Smooth muscle cell of the coronary artery (primary cell): ENCODE results near the gene IRGC. TPM values are rescaled to one million over a fixed set of nuclear protein-coding genes. Genes with fewer than 3 reads are reported as not detected.

Experiments
- total RNA-seq: library from RNA; depleted of rRNA; stranded (reverse); fragments of >200 nt; gene quantifications from 2 replicates; pipeline ENCODE4 v1.2.3, GENCODE V29; 2014; ENCODE audit warnings: low replicate concordance

IRGC gene
- not detected in 2 replicates for total RNA-seq

DNA sequence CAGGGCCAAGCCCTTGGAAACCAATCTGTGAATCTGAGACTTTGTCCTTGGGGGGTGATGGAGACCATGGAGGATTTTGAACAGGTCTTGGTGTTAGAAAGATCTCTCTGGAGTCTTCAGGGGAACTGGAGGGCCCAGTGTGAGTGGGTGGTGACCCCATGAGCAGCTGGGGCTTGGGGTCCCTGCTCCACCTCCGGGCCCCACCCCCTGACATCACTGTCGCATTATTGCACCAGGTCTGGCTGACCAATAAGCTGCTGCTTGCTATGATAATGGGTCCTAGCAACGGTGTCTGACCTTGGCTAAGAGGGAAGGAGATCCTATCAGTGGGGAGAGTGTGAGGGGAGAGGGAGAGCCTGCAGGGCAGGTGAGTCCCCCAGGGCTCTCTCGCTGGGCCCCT, at the start of gene IRGC:
Gene IRGC, plus strand, starts transcription at position 301 of the 400 bp plus-strand sequence. CDS start 2,483 bp downstream, outside the sequence.

DNA sequence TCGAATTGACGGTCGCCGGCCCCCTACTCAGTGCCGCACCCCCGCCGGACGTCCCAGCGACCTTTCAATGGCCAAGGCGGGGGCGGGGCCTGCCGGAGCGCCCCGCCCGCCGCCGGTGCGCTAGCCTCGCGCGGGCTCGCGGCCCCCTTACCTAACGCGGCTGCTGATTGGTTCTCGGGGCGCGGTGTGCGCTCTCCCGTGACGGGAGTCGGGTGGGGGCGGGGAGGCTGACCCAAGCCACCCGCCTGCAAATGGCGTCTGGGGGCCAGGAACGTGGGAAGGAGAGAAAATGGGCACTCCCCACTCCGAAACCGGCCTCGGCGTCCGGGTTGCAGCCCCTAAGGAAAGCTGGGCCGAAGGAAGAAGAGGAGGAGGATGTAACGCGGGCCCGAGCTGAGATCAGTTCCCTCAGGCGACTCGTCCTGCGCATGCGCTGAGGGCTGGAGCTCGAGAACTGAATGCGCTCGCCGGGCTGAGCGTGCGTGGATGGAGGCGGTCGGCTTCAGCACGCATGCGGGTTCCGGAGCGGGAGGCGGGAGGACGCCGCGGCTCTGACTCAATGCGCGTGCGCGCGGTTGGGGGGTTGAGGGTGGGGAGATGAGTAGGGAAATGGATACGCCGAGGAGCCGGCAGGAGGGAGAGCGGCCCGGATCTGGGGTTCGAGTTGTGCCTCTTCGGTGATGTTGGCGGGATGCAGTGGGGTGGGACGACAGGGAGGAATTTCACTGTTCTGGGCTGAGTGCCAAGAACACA, 38.8 kb downstream of the IRGC start, which contains the start of gene SMG9:
Gene SMG9, minus strand, starts transcription at position 460 of the 753 bp plus-strand sequence. CDS start 4,221 bp downstream, outside the sequence.

Other genes starting within 250 kb of the IRGC start
- gene PHLDB3, start 211.3 kb upstream of the IRGC start, total RNA-seq = 14.2 and 33.9 TPM in 2 replicates
- 115 and 156 TPM in 2 replicates for gene ETHE1, start 188.9 kb upstream of the IRGC start, total RNA-seq
- 0.08 and 0.12 TPM in 2 replicates for gene ZNF575, start 182.9 kb upstream of the IRGC start, total RNA-seq
- 11.2 and 18.5 TPM in 2 replicates for gene XRCC1, start 140.5 kb upstream of the IRGC start, total RNA-seq
- gene PINLYP, start 140.3 kb upstream of the IRGC start, total RNA-seq = 0.83 and 6.4 TPM in 2 replicates
- gene IRGQ, start 119.9 kb upstream of the IRGC start, total RNA-seq = 17.1 and 22.7 TPM in 2 replicates
- gene ZNF576, start 119.5 kb upstream of the IRGC start, total RNA-seq = 8.0 and 11.8 TPM in 2 replicates
- not detected in 2 replicates for gene SRRM5, start 104.0 kb upstream of the IRGC start, total RNA-seq
- 38.0 and 53.7 TPM in 2 replicates for gene ZNF428, start 96.4 kb upstream of the IRGC start, total RNA-seq
- 1.7 and 3.4 TPM in 2 replicates for gene CADM4, start 76.2 kb upstream of the IRGC start, total RNA-seq
- 38.0 and 43.1 TPM in 2 replicates for gene PLAUR, start 45.9 kb upstream of the IRGC start, total RNA-seq
- gene SMG9, start 38.9 kb downstream of the IRGC start, total RNA-seq = 8.7 and 9.1 TPM in 2 replicates
- 3.4 and 7.5 TPM in 2 replicates for gene KCNN4, start 64.9 kb downstream of the IRGC start, total RNA-seq
- 0.68 and 1.2 TPM in 2 replicates for gene LYPD5, start 86.4 kb downstream of the IRGC start, total RNA-seq
- 5.5 and 11.3 TPM in 2 replicates for gene ZNF283, start 111.2 kb downstream of the IRGC start, total RNA-seq
- 2.6 TPM in 2 replicates for gene ZNF404, start 167.9 kb downstream of the IRGC start, total RNA-seq
- 15.5 and 16.1 TPM in 2 replicates for gene ZNF45, start 219.2 kb downstream of the IRGC start, total RNA-seq
- 6.3 and 8.4 TPM in 2 replicates for gene ZNF221, start 235.2 kb downstream of the IRGC start, total RNA-seq